Kidney tubule cell (primary cell): ENCODE measurements around the gene COL6A3.

ENCODE experiments used
- DNase-seq: peaks from one replicate; pipeline ENCODE4 v3.0.0-alpha.2; 2018; ENCODE audit warnings: low spot score

Gene COL6A3

GRCh38 chr2:237379636-237380035 is 34.3 kb downstream of the COL6A3 start:
- DNase-seq, result no peak

GRCh38 chr2:237378650-237379049 is 35.3 kb downstream of the COL6A3 start:
- no peak for DNase-seq

GRCh38 chr2:237374284-237375060 is 39.5 kb downstream of the COL6A3 start:
- no peak for DNase-seq

- DNase-seq, result no peak
Measured at GRCh38 chr2:237371856-237372255, 42.1 kb downstream of the COL6A3 start.

GRCh38 chr2:237365671-237366070 is 48.3 kb downstream of the COL6A3 start:
- DNase-seq, result no peak

- no peak for DNase-seq
Measured at GRCh38 chr2:237364655-237365054, 49.3 kb downstream of the COL6A3 start.

- no peak for DNase-seq
Measured at GRCh38 chr2:237361194-237362004, 52.6 kb downstream of the COL6A3 start.

GRCh38 chr2:237359894-237360780 is 53.8 kb downstream of the COL6A3 start:
- DNase-seq, result no peak

- no peak for DNase-seq
Measured at GRCh38 chr2:237359518-237359840, 54.5 kb downstream of the COL6A3 start.

GRCh38 chr2:237358721-237359517 is 55.0 kb downstream of the COL6A3 start:
- DNase-seq, result no peak

- no peak for DNase-seq
Measured at GRCh38 chr2:237355701-237356100, 58.3 kb downstream of the COL6A3 start.

- peak; percentile 65 for DNase-seq
Measured at GRCh38 chr2:237354892-237355291, 59.1 kb downstream of the COL6A3 start.

- DNase-seq, result peak; percentile 11
Measured at GRCh38 chr2:237354172-237354571, 59.8 kb downstream of the COL6A3 start.

- DNase-seq, result no peak
Measured at GRCh38 chr2:237353215-237353614, 60.7 kb downstream of the COL6A3 start.

- DNase-seq, result no peak
Measured at GRCh38 chr2:237352279-237352845, 61.6 kb downstream of the COL6A3 start.

- no peak for DNase-seq
Measured at GRCh38 chr2:237351796-237352195, 62.2 kb downstream of the COL6A3 start.

GRCh38 chr2:237351046-237351445 is 62.9 kb downstream of the COL6A3 start:
- no peak for DNase-seq

GRCh38 chr2:237350597-237350996 is 63.4 kb downstream of the COL6A3 start:
- no peak for DNase-seq

- no peak for DNase-seq
Measured at GRCh38 chr2:237350070-237350469, 63.9 kb downstream of the COL6A3 start.

GRCh38 chr2:237348281-237348865 is 65.6 kb downstream of the COL6A3 start:
- DNase-seq, result no peak
